ENCODE measurements around the gene LETM1. TPM values are rescaled to one million over a fixed set of nuclear protein-coding genes. Genes with fewer than 3 reads are reported as not detected.

LETM1 gene
- total RNA-seq, 2 donors from 2014 or later = 76.2 to 139 TPM

DNA sequence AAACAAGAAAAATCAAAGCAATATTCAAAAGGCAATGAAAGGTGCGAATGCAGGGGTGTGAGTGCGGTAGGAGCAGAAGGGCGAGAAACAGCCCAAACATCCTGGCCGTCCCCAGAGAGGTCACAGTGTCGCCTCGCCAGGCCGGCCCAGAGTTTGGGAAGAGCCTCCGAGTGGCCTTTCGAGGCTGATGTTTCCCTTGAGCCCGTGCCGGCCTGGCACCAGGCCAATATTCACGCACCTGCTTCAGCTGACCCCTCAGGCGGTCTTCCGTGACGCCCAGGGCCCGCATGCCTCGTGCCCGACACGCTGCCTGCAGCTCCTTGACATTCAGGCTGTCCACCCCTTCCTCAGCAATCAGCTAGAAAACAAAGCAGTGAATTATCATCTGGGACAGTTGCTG lies 30.6 kb downstream of the LETM1 start:
- no peak overlapping the region for H3K27ac ChIP-seq
- H3K36me3 ChIP-seq = peaks cover 27% of the 10 kb centered on the region
- H3K4me3 ChIP-seq = no peak overlapping the region
- H3K4me1 ChIP-seq = no peaks in the 10 kb centered on the region
- TF ChIP-seq, protein P1, sequence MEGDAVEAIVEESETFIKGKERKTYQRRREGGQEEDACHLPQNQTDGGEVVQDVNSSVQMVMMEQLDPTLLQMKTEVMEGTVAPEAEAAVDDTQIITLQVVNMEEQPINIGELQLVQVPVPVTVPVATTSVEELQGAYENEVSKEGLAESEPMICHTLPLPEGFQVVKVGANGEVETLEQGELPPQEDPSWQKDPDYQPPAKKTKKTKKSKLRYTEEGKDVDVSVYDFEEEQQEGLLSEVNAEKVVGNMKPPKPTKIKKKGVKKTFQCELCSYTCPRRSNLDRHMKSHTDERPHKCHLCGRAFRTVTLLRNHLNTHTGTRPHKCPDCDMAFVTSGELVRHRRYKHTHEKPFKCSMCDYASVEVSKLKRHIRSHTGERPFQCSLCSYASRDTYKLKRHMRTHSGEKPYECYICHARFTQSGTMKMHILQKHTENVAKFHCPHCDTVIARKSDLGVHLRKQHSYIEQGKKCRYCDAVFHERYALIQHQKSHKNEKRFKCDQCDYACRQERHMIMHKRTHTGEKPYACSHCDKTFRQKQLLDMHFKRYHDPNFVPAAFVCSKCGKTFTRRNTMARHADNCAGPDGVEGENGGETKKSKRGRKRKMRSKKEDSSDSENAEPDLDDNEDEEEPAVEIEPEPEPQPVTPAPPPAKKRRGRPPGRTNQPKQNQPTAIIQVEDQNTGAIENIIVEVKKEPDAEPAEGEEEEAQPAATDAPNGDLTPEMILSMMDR (IDR thresholded peaks at IDR 0.05) = no peak
- no peaks in the 10 kb centered on the region for H3K27me3 ChIP-seq
- no peaks in the 10 kb centered on the region for H3K9me3 ChIP-seq
- DNase-seq = no peak
- intact Hi-C loops (cut with DNase I) = no loop called here
- H3K9ac ChIP-seq (ENCODE audit: low read depth in 2 of 2, low read length in 2 of 2) = no peak overlapping the region

- Histone ChIP-seq H3K4me1 (no peaks in the 10 kb centered on the region), H3K27me3 (no peaks in the 10 kb centered on the region), H3K9ac (ENCODE audit: low read depth in 2 of 2, low read length in 2 of 2) (no peak overlapping the region), H3K36me3 (peaks cover 27% of the 10 kb centered on the region), H3K4me3 (no peak overlapping the region), H3K27ac (no peak overlapping the region), H3K9me3 (no peaks in the 10 kb centered on the region)
- TF ChIP-seq, protein P1 (IDR thresholded peaks at IDR 0.05) = no peak
- intact Hi-C loops (cut with DNase I) = no loop called here
- DNase-seq = no peak
Observed at GRCh38 chr4:1824746-1825145, 31.2 kb downstream of the LETM1 start.

DNA sequence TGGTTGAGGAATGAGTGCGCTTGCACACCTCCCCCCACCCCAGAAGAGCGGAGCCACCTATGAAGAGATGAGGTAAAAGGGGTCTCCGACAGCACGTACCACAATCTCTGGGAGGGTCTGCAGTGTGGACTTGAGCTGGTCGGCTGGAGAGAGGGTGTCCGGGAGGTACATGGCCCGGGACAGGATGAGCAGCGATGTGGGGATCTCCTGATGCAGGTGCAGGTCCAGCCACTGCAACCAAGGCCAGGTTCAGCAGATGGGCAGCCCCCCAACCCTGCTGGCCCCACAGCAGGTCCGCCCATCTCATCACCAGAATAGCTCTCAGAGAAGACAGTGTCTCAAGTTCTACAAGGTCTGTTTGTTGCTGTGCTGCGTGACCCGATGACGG lies 32.4 kb downstream of the LETM1 start:
- H3K36me3 ChIP-seq = peaks cover 27% of the 10 kb centered on the region
- DNase-seq = no peak
- no peaks in the 10 kb centered on the region for H3K4me1 ChIP-seq
- intact Hi-C loops (cut with DNase I) = no loop called here
- no peak overlapping the region for H3K9ac ChIP-seq (ENCODE audit: low read depth in 2 of 2, low read length in 2 of 2)
- no peak overlapping the region for H3K27ac ChIP-seq
- H3K4me3 ChIP-seq = no peak overlapping the region
- TF ChIP-seq, protein P1 (IDR thresholded peaks at IDR 0.05) = no peak
- H3K27me3 ChIP-seq = no peaks in the 10 kb centered on the region
- H3K9me3 ChIP-seq = no peaks in the 10 kb centered on the region

GRCh38 chr4:1822568-1823544 lies 33.1 kb downstream of the LETM1 start:
- Histone ChIP-seq H3K27ac (no peak overlapping the region), H3K27me3 (no peaks in the 10 kb centered on the region), H3K9ac (ENCODE audit: low read depth in 2 of 2, low read length in 2 of 2) (no peak overlapping the region), H3K36me3 (peaks cover 29% of the 10 kb centered on the region), H3K9me3 (no peaks in the 10 kb centered on the region), H3K4me1 (no peaks in the 10 kb centered on the region), H3K4me3 (no peak overlapping the region)
- TF ChIP-seq, protein P1 (IDR thresholded peaks at IDR 0.05) = no peak
- intact Hi-C loops (cut with DNase I) = no loop called here
- DNase-seq = no peak

GRCh38 chr4:1821679-1822567 lies 34.0 kb downstream of the LETM1 start:
- no peaks in the 10 kb centered on the region for H3K9me3 ChIP-seq
- TF ChIP-seq, protein P1 (IDR thresholded peaks at IDR 0.05) = no peak
- H3K27ac ChIP-seq = no peak overlapping the region
- no peak for DNase-seq
- H3K4me3 ChIP-seq = no peak overlapping the region
- intact Hi-C loops (cut with DNase I) = no loop called here
- H3K36me3 ChIP-seq = peaks cover 32% of the 10 kb centered on the region
- H3K4me1 ChIP-seq = no peaks in the 10 kb centered on the region
- no peak overlapping the region for H3K9ac ChIP-seq (ENCODE audit: low read depth in 2 of 2, low read length in 2 of 2)
- no peaks in the 10 kb centered on the region for H3K27me3 ChIP-seq

Measured in colonic mucosa (tissue), 4 donors.